ENCODE results near the gene CDCA8. TPM values are rescaled to one million over a fixed set of nuclear protein-coding genes. Genes with fewer than 3 reads are reported as not detected.

Gene CDCA8
- total and polyA plus RNA-seq, 8 donors = 0.89 to 5.5 (median 3.0) TPM; not detected in 2

DNA sequence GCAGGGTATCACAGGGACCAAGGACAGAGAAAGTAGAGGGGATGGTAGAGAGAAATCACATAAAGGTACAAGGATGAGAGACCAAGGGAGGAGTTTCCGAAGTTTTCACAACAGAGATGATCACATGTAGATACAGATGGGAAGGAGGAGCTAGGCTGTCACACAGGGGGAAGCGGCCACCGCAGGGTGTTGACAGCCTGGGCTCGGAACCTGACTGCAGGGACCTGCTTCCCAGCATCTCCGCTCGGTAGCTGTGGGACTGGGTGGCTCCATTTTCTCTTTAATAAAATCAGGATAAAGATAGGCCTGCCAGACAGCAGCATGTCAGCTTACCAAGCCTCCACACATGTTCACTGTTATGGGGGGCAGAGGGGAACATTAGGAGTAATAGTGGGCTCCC, 32.3 kb downstream of the CDCA8 start:
- TF ChIP-seq, protein P1, sequence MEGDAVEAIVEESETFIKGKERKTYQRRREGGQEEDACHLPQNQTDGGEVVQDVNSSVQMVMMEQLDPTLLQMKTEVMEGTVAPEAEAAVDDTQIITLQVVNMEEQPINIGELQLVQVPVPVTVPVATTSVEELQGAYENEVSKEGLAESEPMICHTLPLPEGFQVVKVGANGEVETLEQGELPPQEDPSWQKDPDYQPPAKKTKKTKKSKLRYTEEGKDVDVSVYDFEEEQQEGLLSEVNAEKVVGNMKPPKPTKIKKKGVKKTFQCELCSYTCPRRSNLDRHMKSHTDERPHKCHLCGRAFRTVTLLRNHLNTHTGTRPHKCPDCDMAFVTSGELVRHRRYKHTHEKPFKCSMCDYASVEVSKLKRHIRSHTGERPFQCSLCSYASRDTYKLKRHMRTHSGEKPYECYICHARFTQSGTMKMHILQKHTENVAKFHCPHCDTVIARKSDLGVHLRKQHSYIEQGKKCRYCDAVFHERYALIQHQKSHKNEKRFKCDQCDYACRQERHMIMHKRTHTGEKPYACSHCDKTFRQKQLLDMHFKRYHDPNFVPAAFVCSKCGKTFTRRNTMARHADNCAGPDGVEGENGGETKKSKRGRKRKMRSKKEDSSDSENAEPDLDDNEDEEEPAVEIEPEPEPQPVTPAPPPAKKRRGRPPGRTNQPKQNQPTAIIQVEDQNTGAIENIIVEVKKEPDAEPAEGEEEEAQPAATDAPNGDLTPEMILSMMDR (IDR thresholded peaks at IDR 0.05) = no peak
- TF ChIP-seq POLR2A (IDR thresholded peaks at IDR 0.05) (no peak), EP300 (IDR thresholded peaks at IDR 0.05) (no peak), POLR2AphosphoS5 (IDR thresholded peaks at IDR 0.05) (no peak)
- H3K27ac ChIP-seq = no peak overlapping the region
- H3K9me3 ChIP-seq = no peaks in the 10 kb centered on the region
- intact Hi-C loops (cut with DNase I; ENCODE audit: low total_unique reads) = no loop called here
- H3K27me3 ChIP-seq = peaks cover 0 to 62% (median 0%) of the 10 kb centered on the region in 3 donors
- no peaks in the 10 kb centered on the region for H3K4me1 ChIP-seq
- no peak for DNase-seq
- 79 to 90% (median 86%) methylated on average over 6 of the region's 6 CpGs for WGBS, 5 donors
- H3K4me3 ChIP-seq = no peak overlapping the region
- no peaks in the 10 kb centered on the region for H3K36me3 ChIP-seq

DNA sequence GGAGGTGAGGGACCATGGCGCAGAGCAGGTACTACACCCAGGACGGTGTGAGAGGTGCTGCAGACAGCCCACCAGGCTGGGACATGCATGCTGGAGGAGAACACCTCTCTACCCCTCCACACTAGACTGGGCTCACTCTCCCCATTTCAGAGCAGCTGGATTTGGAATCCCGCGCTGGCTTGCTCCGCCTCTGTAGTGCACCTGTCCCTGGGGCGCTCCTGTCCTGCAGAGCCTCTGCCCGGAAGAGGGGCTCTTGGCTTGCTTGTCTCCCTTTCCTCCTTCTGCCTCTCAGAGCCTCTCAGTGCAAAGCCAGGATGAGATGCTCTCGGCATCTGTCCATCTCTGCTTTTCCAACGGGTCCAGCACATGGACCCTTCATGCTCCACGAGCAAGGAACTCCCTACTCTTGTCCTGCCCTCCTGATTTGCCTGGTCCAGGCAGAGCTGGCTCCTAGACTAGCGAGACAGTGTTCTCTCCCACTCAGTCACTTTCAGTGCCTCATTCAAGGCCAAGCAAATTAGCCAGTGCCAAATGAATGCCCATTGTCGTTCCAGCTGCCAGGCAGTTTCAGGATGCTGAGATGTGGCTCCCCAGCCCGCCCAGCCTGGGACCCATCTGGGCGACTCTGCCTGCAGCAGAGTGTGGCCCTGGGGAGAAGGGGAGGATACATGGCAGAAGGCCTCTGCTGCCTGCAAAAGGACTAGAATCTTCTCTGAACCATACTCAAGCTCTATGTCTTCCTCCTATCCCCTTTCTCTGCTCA, 33.7 kb downstream of the CDCA8 start:
- Histone ChIP-seq H3K27ac (no peak overlapping the region), H3K9me3 (no peaks in the 10 kb centered on the region), H3K27me3 (peaks cover 0 to 55% (median 0%) of the 10 kb centered on the region in 3 donors), H3K36me3 (no peaks in the 10 kb centered on the region), H3K4me3 (no peak overlapping the region), H3K4me1 (no peaks in the 10 kb centered on the region)
- WGBS, 5 donors = 73 to 79% (median 78%) methylated on average over 14 of the region's 14 CpGs
- intact Hi-C loops (cut with DNase I; ENCODE audit: low total_unique reads) = no loop called here
- TF ChIP-seq, protein P1 (IDR thresholded peaks at IDR 0.05) = no peak
- TF ChIP-seq POLR2AphosphoS5 (IDR thresholded peaks at IDR 0.05) (no peak), POLR2A (IDR thresholded peaks at IDR 0.05) (no peak), EP300 (IDR thresholded peaks at IDR 0.05) (no peak)
- DNase-seq = no peak

DNA sequence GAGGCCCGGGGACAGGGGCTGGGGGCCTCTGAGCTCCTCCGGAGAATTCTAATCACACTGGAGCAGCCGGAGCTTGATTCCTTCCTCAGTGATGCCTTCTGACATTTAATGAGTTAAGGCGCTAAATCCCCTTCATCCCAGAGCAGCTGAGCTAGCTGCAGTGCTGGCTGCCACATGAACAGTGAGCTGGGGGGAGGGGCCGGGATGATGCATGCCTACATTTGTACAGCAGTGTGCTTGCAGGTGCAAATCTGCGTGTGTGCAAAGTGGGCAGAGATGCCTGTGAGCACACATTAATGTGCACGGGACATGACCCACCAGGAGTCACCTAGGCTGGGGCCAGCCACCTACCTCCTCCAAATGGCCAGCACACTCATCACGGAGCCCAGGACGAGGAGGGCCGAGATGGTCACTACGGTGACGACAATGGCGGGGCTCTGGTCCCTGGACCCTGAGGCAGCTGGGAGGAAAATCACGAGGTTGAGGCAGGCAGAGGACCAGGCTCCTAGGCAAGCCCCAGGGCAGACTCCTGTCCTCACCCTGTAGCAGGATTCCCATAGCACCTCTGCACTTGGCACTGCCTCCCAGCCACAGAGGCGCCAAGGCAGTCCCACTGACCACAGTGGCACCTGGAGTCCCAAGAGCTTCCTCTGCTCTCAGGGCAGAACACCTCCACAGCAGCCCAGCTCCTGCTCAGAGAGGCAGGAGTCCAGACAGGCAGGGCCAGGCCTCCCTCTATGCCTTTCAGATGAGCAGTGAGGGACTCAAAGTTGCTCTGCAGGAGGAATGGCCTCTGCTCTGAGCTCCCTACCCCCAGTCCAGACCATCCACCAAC, 34.7 kb downstream of the CDCA8 start:
- TF ChIP-seq EP300 (IDR thresholded peaks at IDR 0.05) (no peak), POLR2AphosphoS5 (IDR thresholded peaks at IDR 0.05) (no peak), POLR2A (IDR thresholded peaks at IDR 0.05) (no peak)
- TF ChIP-seq, protein P1 (IDR thresholded peaks at IDR 0.05) = no peak
- no peak overlapping the region for H3K27ac ChIP-seq
- H3K4me3 ChIP-seq = no peak overlapping the region
- intact Hi-C loops (cut with DNase I; ENCODE audit: low total_unique reads) = no loop called here
- no peaks in the 10 kb centered on the region for H3K36me3 ChIP-seq
- H3K9me3 ChIP-seq = no peaks in the 10 kb centered on the region
- H3K27me3 ChIP-seq = peaks cover 0 to 61% (median 0%) of the 10 kb centered on the region in 3 donors
- H3K4me1 ChIP-seq = no peaks in the 10 kb centered on the region
- DNase-seq = no peak
- 39 to 69% (median 67%) methylated on average over 6 to 15 of the region's 15 CpGs for WGBS, 5 donors

DNA sequence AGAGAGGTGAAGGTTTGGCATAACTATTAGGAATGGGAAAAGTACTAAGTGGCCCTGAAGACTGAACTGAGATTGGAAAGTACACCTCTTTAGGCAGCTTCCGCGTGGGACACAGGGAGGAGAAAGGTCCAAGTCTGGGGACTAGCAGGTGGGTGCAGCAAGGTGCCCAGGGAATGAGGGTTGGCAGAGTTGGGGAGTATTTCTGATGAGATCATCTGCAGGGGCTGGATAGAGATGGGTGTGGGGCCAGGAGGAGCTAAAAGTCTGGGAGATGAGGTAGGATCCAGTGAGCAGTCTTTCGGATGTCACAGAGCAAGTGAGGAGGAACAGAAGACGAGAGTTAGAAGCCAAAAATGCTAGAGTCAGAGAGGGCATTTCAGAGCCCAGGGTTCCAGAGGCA, 36.1 kb downstream of the CDCA8 start:
- H3K4me3 ChIP-seq = no peak overlapping the region
- H3K27ac ChIP-seq = no peak overlapping the region
- DNase-seq = no peak
- no peaks in the 10 kb centered on the region for H3K9me3 ChIP-seq
- TF ChIP-seq, protein P1 (IDR thresholded peaks at IDR 0.05) = no peak
- TF ChIP-seq EP300 (IDR thresholded peaks at IDR 0.05) (no peak), POLR2AphosphoS5 (IDR thresholded peaks at IDR 0.05) (no peak), POLR2A (IDR thresholded peaks at IDR 0.05) (no peak)
- H3K36me3 ChIP-seq = no peaks in the 10 kb centered on the region
- peaks cover 0 to 75% (median 0%) of the 10 kb centered on the region in 3 donors for H3K27me3 ChIP-seq
- 77 to 89% (median 85%) methylated on average over 4 of the region's 4 CpGs for WGBS, 5 donors
- H3K4me1 ChIP-seq = no peaks in the 10 kb centered on the region
- intact Hi-C loops (cut with DNase I; ENCODE audit: low total_unique reads) = no loop called here

All from stomach (tissue), 9 donors.